ENCODE data around the gene ZNF488.

- TF ChIP-seq POLR2A (IDR thresholded peaks at IDR 0.05), result no peak
- no peak for TF ChIP-seq CTCF (IDR thresholded peaks at IDR 0.05)
These were observed 5.9 kb downstream of the ZNF488 start for GRCh38 chr10:47378183-47378510.

All from gastroesophageal sphincter (tissue), 3 donors.